Measurements from ENCODE around the gene ZNF135. TPM values are rescaled to one million over a fixed set of nuclear protein-coding genes. Genes with fewer than 3 reads are reported as not detected.

Gene ZNF135
- total RNA-seq, 1 donor from 2014 or later = not detected

- no peak overlapping the region for H3K27ac Mint-ChIP-seq
- peaks cover 47% of the 10 kb centered on the region for H3K9me3 Mint-ChIP-seq
- H3K4me3 Mint-ChIP-seq (ENCODE audit: low read depth) = no peak overlapping the region
- intact Hi-C loops (cut with micrococcal nuclease) = no loop called here
- no peaks in the 10 kb centered on the region for H3K27me3 Mint-ChIP-seq (ENCODE audit: low read depth)
- no peaks in the 10 kb centered on the region for H3K4me1 Mint-ChIP-seq (ENCODE audit: low read depth)
- H3K36me3 Mint-ChIP-seq (ENCODE audit: low read depth) = peaks cover 10% of the 10 kb centered on the region
- no peak for DNase-seq (ENCODE audit: low spot score)
Observed at GRCh38 chr19:58037927-58038687, 21.0 kb upstream of the ZNF135 start.

GRCh38 chr19:58038688-58039204, 20.3 kb upstream of the ZNF135 start:
- no peaks in the 10 kb centered on the region for H3K4me1 Mint-ChIP-seq (ENCODE audit: low read depth)
- no peak for DNase-seq (ENCODE audit: low spot score)
- peaks cover 10% of the 10 kb centered on the region for H3K36me3 Mint-ChIP-seq (ENCODE audit: low read depth)
- H3K9me3 Mint-ChIP-seq = peaks cover 47% of the 10 kb centered on the region
- no peak overlapping the region for H3K4me3 Mint-ChIP-seq (ENCODE audit: low read depth)
- intact Hi-C loops (cut with micrococcal nuclease) = no loop called here
- no peak overlapping the region for H3K27ac Mint-ChIP-seq
- H3K27me3 Mint-ChIP-seq (ENCODE audit: low read depth) = no peaks in the 10 kb centered on the region

GRCh38 chr19:58040751-58041525, 18.1 kb upstream of the ZNF135 start:
- DNase-seq (ENCODE audit: low spot score) = no peak
- no peaks in the 10 kb centered on the region for H3K4me1 Mint-ChIP-seq (ENCODE audit: low read depth)
- H3K36me3 Mint-ChIP-seq (ENCODE audit: low read depth) = peaks cover 4% of the 10 kb centered on the region
- peaks cover 42% of the 10 kb centered on the region for H3K9me3 Mint-ChIP-seq
- no peak overlapping the region for H3K4me3 Mint-ChIP-seq (ENCODE audit: low read depth)
- H3K27ac Mint-ChIP-seq = no peak overlapping the region
- H3K27me3 Mint-ChIP-seq (ENCODE audit: low read depth) = no peaks in the 10 kb centered on the region
- intact Hi-C loops (cut with micrococcal nuclease) = no loop called here

- H3K36me3 Mint-ChIP-seq (ENCODE audit: low read depth) = no peaks in the 10 kb centered on the region
- H3K4me3 Mint-ChIP-seq (ENCODE audit: low read depth) = no peak overlapping the region
- H3K27ac Mint-ChIP-seq = no peak overlapping the region
- H3K4me1 Mint-ChIP-seq (ENCODE audit: low read depth) = no peaks in the 10 kb centered on the region
- H3K9me3 Mint-ChIP-seq = peaks cover 42% of the 10 kb centered on the region
- no peaks in the 10 kb centered on the region for H3K27me3 Mint-ChIP-seq (ENCODE audit: low read depth)
- intact Hi-C loops (cut with micrococcal nuclease) = no loop called here
- DNase-seq (ENCODE audit: low spot score) = no peak
Observed at GRCh38 chr19:58042495-58043340, 16.4 kb upstream of the ZNF135 start.

- Mint-ChIP-seq H3K9me3 (peaks cover 50% of the 10 kb centered on the region), H3K36me3 (ENCODE audit: low read depth) (peaks cover 3% of the 10 kb centered on the region), H3K27me3 (ENCODE audit: low read depth) (no peaks in the 10 kb centered on the region), H3K4me1 (ENCODE audit: low read depth) (no peaks in the 10 kb centered on the region), H3K27ac (no peak overlapping the region), H3K4me3 (ENCODE audit: low read depth) (no peak overlapping the region)
- intact Hi-C loops (cut with micrococcal nuclease) = no loop called here
- DNase-seq (ENCODE audit: low spot score) = no peak
Observed at GRCh38 chr19:58044391-58044790, 14.7 kb upstream of the ZNF135 start.

- peaks cover 3% of the 10 kb centered on the region for H3K36me3 Mint-ChIP-seq (ENCODE audit: low read depth)
- H3K27me3 Mint-ChIP-seq (ENCODE audit: low read depth) = no peaks in the 10 kb centered on the region
- H3K9me3 Mint-ChIP-seq = peaks cover 55% of the 10 kb centered on the region
- no peaks in the 10 kb centered on the region for H3K4me1 Mint-ChIP-seq (ENCODE audit: low read depth)
- DNase-seq (ENCODE audit: low spot score) = no peak
- no peak overlapping the region for H3K27ac Mint-ChIP-seq
- intact Hi-C loops (cut with micrococcal nuclease) = no loop called here
- no peak overlapping the region for H3K4me3 Mint-ChIP-seq (ENCODE audit: low read depth)
Observed at GRCh38 chr19:58044886-58045285, 14.2 kb upstream of the ZNF135 start.

GRCh38 chr19:58045411-58046050, 13.6 kb upstream of the ZNF135 start:
- intact Hi-C loops (cut with micrococcal nuclease) = no loop called here
- H3K36me3 Mint-ChIP-seq (ENCODE audit: low read depth) = peaks cover 3% of the 10 kb centered on the region
- DNase-seq (ENCODE audit: low spot score) = no peak
- no peaks in the 10 kb centered on the region for H3K27me3 Mint-ChIP-seq (ENCODE audit: low read depth)
- no peaks in the 10 kb centered on the region for H3K4me1 Mint-ChIP-seq (ENCODE audit: low read depth)
- H3K9me3 Mint-ChIP-seq = peaks cover 57% of the 10 kb centered on the region
- no peak overlapping the region for H3K4me3 Mint-ChIP-seq (ENCODE audit: low read depth)
- H3K27ac Mint-ChIP-seq = no peak overlapping the region

- Mint-ChIP-seq H3K4me1 (ENCODE audit: low read depth) (no peaks in the 10 kb centered on the region), H3K9me3 (peaks cover 57% of the 10 kb centered on the region), H3K36me3 (ENCODE audit: low read depth) (peaks cover 7% of the 10 kb centered on the region), H3K27ac (no peak overlapping the region), H3K27me3 (ENCODE audit: low read depth) (no peaks in the 10 kb centered on the region), H3K4me3 (ENCODE audit: low read depth) (no peak overlapping the region)
- intact Hi-C loops (cut with micrococcal nuclease) = no loop called here
- DNase-seq (ENCODE audit: low spot score) = no peak
Observed at GRCh38 chr19:58046856-58047255, 12.2 kb upstream of the ZNF135 start.

GRCh38 chr19:58047672-58048071, 11.4 kb upstream of the ZNF135 start:
- H3K27ac Mint-ChIP-seq = no peak overlapping the region
- intact Hi-C loops (cut with micrococcal nuclease) = no loop called here
- H3K27me3 Mint-ChIP-seq (ENCODE audit: low read depth) = no peaks in the 10 kb centered on the region
- H3K4me3 Mint-ChIP-seq (ENCODE audit: low read depth) = no peak overlapping the region
- DNase-seq (ENCODE audit: low spot score) = no peak
- peaks cover 8% of the 10 kb centered on the region for H3K36me3 Mint-ChIP-seq (ENCODE audit: low read depth)
- H3K9me3 Mint-ChIP-seq = peaks cover 60% of the 10 kb centered on the region
- H3K4me1 Mint-ChIP-seq (ENCODE audit: low read depth) = no peaks in the 10 kb centered on the region

GRCh38 chr19:58052256-58052655, 6.8 kb upstream of the ZNF135 start:
- intact Hi-C loops (cut with micrococcal nuclease) = no loop called here
- no peak overlapping the region for H3K4me3 Mint-ChIP-seq (ENCODE audit: low read depth)
- H3K9me3 Mint-ChIP-seq = peaks cover 60% of the 10 kb centered on the region

GRCh38 chr19:58053480-58054156, 5.5 kb upstream of the ZNF135 start:
- H3K9me3 Mint-ChIP-seq = peaks cover 59% of the 10 kb centered on the region
- H3K27me3 Mint-ChIP-seq (ENCODE audit: low read depth) = no peaks in the 10 kb centered on the region
- no peak overlapping the region for H3K27ac Mint-ChIP-seq
- no peaks in the 10 kb centered on the region for H3K4me1 Mint-ChIP-seq (ENCODE audit: low read depth)
- intact Hi-C loops (cut with micrococcal nuclease) = no loop called here
- peaks cover 18% of the 10 kb centered on the region for H3K36me3 Mint-ChIP-seq (ENCODE audit: low read depth)
- DNase-seq (ENCODE audit: low spot score) = no peak
- no peak overlapping the region for H3K4me3 Mint-ChIP-seq (ENCODE audit: low read depth)

More at GRCh38 chr19:58052256-58052655, 6.8 kb upstream of the ZNF135 start:
- Mint-ChIP-seq H3K27me3 (ENCODE audit: low read depth) (no peaks in the 10 kb centered on the region), H3K4me1 (ENCODE audit: low read depth) (no peaks in the 10 kb centered on the region), H3K27ac (no peak overlapping the region), H3K36me3 (ENCODE audit: low read depth) (peaks cover 15% of the 10 kb centered on the region)
- DNase-seq (ENCODE audit: low spot score) = no peak

Measured in activated T-helper 2 cell treated with anti-CD3 and anti-CD28 coated beads, Interferon-gamma antibody, Interleukin-2, Interleukin-4, amounts not matched to agents 10 μg/mL and 5 μg/mL and 100 μg/mL, durations not matched to agents 14 hours and 24 hours and 36 hours (primary cell).